Activated CD4-positive, alpha-beta T cell treated with anti-CD3 and anti-CD28 coated beads, Interleukin-10, Interleukin-2, amounts not matched to agents 100 ng/mL and 50 ng/mL, durations not matched to agents 16 hours and 8 hours (primary cell): Measurements from ENCODE around the gene SPOCK3.
"Not testable (repeated sequence)": the region's sequence is repeated elsewhere in the genome, so short reads cannot be mapped to it uniquely, and the experiment has no call there.

ENCODE experiments used
- DNase-seq: peaks from one replicate; pipeline ENCODE4 v3.0.0-alpha.2; 2020

Gene SPOCK3

DNA sequence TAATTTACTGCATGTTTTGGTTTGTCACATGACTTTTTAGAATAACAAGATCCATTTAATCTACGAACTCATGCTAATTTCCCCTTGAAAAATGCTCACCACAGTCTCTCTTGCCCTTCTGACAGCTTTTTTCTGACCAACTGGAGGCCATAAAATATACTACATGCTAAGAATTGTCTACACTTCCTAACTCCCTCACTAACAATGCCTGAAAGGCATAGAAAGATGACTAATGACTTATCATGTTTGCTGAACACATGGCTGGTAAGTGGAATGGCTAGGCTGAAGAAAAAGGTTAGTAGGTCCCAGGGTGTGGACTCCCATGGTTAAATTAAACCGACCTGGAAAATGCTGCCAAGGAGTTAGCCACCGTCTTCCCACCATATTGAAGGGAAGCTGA is 309.9 kb downstream of the SPOCK3 start:
- DNase-seq: no peak

DNA sequence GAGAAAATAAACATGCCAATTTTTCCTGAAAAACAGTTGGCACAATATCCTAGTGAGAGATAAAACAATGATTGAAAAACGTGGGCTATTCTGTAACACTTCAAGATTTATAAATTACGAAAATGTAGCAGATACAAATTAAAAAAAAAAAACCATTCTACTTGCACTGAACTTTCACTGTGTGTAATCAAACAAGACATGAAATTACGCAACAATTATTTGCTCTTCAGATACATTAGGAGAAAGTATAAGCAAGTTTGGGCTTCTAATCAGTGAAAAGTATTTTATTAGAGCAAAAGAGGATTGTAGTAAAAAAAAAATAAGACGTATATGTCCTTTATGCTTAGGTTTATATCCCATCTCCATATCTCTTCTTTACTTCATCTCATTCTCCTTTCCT is 320.4 kb downstream of the SPOCK3 start:
- DNase-seq: no peak

DNA sequence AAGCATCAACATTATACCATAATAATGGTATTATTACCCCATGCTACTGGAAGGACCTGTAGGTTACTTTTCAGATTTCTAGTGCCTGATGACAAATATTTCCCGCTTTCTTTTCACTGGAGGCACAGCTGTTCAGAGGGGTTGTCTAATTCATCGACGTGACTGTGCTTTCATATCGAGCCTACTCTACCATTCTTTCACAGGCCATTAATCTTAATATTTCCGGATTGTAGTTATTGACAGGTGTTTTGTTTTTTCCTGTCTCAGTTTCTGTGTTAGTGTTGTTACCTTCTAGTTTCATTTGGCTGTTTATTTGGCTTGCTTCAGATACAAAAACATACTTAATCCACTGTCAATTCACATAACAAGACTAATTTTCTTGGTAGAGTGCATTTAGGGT is 330.9 kb downstream of the SPOCK3 start:
- no peak for DNase-seq

DNA sequence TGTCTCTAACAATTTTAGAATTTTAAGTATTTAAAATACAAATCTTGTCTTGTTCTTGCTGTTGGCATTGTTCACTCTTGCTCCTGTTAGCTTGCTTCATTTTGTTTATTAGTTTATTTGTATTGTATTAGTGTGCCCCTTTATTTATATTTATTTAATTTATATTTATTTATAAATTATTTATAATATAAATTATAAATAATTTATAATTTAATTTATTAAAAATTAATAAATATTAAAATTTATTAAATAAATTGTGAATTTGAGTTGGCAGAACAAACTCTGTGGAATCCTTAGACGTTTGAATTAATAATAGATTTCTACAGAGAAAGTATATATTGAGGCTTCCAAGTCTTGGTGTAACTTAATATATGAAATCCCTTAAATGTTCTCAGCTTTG is 331.4 kb downstream of the SPOCK3 start:
- no peak for DNase-seq

GRCh38 chr4:166896254-166896653 is 338.0 kb downstream of the SPOCK3 start:
- DNase-seq: no peak

GRCh38 chr4:166895771-166896170 is 338.5 kb downstream of the SPOCK3 start:
- no peak for DNase-seq

DNA sequence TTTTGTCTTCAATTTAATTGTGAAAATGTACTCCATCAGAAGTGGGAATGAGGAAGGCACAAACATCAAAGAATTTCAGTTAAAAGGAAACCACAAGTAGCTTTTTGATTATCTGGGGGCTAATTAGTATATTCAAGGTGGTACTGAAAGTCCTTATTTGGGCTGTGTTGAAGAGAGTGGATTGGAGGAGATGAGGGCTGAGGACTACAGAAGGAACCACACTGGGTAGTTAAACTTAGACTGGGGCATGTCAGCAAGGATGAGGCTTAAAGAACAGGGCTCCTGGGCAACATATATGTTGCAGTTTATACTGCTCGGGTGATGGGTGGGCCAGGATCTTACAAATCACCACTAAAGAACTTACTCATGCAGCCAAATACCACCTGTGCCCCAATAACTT is 346.8 kb downstream of the SPOCK3 start:
- DNase-seq: no peak

DNA sequence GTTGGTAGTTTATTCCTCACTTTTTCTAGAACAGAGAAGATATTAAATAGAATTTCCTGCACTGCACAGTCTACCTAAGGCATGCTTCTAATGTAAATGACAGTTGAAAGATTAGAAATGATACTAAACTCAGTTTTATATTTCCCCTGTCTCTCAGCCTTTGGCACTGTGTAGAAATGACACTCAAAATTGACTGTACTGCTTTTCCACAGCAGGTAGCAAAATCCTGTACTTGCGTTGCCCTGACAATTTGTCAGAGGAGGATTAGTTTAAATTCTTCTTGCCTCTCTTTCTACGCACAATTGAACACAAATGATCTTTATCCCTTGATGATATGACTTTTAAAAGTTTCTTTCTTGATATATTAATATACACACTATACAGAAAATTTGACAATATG is 347.6 kb downstream of the SPOCK3 start:
- no peak for DNase-seq

DNA sequence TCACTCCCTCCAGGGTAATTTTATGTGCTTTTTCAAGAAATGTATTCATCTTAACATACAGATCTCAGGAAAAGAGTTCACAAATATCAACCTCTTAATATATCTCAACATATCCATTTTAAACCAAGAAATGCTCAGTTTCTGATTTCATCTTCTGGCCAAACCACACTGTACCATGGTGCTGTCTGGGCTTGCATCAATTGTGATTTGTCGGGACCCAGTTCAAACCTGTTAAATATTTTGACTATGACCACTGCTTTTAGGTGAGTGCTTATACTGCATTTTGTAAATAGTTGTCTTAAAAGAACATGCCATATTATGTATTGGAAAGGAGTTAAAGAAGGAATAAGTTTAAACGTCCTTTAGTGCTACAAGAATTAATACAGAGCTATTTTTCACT is 352.1 kb downstream of the SPOCK3 start:
- DNase-seq: no peak

DNA sequence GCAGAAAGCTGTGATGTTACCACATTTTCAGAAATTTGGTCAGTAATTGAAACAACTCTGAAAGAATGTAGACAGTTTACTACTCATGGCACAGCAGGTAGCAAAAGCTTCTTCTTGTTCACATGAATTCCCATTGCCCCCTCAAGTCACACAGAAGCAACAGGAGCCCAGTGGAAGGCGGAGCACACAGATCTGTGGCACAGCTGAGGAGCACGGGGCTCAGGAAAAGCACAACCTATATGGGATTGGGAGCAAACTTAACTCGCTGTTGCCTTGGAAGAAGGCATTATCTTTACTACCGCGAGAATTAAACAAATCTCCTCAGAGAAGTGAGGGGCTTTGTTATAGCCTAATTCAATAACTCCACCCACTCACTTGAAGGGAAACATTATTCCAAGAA is 358.5 kb downstream of the SPOCK3 start:
- no peak for DNase-seq

DNA sequence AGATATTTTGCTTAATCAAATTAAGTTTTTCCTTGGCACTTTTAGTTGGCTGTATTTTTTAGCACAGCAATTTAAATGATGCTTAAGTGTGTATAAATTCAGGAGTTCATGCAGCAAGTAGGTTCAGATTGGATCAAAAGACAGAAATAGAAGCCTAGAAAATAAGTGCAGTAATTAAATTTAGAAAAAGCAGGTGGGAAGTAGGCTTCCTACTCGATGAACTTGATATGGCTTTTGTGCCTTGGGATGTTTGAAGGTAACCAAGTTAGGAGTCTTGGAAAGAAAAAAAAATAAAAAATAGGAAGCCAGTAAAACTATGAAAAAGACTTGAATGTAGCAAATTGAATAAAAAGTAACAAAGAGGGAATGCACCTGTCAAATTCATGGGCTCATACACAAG is 372.3 kb downstream of the SPOCK3 start:
- no peak for DNase-seq

- not testable (repeated sequence) for DNase-seq
Observed at GRCh38 chr4:166850398-166850797, 383.9 kb downstream of the SPOCK3 start.

- no peak for DNase-seq
Observed at GRCh38 chr4:166846939-166847338, 387.4 kb downstream of the SPOCK3 start.

GRCh38 chr4:166842795-166843261 is 391.5 kb downstream of the SPOCK3 start:
- DNase-seq: no peak

DNA sequence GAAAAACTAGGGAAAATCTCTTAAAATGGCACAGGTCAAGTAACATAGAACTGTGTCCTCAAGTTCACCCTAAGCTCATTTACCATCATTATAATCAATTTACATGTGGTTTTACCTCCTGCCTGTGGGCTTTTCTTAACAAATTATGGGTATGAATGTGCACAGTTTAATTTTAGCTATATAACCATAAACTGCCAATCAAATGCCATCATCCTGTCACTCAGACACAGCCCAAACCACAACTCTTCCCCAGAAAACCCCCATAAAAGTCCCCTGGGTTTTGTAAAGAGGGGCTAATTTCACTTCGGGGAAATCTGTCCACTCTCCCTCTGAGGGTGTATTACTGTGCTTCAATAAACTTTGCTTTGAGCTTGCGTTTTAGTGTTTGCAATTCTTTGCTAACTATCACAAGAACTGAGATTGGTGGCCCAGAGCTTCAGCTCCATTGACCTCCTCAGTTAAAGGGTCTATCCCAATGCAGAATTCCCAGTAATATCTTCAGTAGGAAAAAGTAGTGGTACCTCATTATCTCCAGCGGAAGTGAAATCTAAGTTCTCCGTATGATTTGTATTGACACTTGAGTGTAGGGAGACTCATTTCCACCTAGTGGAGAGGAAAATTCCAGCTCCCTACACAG is 394.6 kb downstream of the SPOCK3 start:
- DNase-seq: no peak

DNA sequence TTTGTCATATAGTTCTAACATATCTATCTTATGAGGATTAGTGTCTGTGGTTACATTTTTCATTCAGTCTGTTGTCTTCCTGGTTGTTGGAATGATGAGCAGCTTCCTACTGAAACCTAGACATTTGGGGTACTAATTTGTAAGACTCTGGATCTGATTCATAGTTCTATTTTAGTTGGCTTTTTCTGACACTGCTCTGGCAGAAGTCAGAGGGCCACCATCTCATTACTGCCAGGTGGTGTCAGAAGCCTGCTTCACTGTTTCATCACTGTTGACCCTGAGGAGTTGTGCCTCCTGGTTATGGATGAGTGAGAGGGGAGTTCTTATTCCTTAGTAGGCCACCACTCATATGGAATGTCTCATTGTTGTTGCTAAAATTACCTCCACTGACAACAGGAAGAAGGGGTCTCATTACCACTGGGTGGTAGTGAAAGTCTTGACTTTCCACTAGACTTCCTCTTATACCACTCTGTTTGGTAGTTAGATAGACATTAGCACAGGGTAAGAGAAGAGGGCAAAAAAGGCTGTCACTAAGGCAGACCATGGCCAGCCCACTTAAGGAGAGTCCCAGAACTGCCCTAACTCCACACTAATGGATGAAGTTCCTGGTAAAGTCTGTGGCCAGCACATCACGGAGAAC is 395.2 kb downstream of the SPOCK3 start:
- no peak for DNase-seq

- DNase-seq: no peak
Observed at GRCh38 chr4:166836865-166837264, 397.4 kb downstream of the SPOCK3 start.

DNA sequence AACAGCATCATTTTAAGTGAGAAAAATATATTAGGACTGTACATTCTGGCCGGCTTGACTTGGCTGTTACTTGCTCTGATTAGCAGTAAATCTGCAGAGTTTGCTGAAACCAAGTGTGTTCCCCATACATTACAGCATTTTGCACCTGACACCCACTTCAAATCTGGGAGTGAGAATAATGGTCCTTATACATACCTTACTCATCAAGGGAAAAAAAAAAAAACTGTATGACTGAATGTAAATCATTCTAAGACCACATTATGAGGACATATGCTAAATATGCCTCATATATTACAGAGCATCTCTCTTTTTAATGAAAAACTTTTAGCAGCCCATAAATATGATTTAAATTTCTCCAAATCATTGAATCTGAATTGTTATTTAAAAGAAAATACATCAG is 406.7 kb downstream of the SPOCK3 start:
- no peak for DNase-seq

- DNase-seq: no peak
Observed at GRCh38 chr4:166827167-166827566, 407.1 kb downstream of the SPOCK3 start.

GRCh38 chr4:166823848-166824247 is 410.4 kb downstream of the SPOCK3 start:
- no peak for DNase-seq

GRCh38 chr4:166823126-166823525 is 411.2 kb downstream of the SPOCK3 start:
- no peak for DNase-seq

- DNase-seq: no peak
Observed at GRCh38 chr4:166822386-166822785, 411.9 kb downstream of the SPOCK3 start.

DNA sequence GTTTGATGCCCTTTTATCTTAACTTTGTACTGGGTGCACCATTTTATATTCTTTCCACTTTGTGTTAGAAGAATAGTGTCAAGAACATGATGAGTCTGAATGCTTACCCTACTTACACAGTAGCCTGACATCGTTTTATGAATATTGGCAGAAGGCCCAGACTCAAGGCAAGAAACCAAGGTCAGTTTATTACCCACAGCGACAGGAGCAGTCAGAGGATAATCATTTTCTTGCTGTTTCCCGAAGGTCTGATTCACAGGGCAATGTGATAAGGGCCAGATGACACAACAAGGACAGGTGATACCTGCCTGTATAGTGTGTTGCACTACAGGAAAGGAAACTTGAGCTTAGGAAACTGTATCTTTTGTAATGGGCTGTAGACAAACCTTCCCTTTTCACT is 417.4 kb downstream of the SPOCK3 start:
- no peak for DNase-seq

DNA sequence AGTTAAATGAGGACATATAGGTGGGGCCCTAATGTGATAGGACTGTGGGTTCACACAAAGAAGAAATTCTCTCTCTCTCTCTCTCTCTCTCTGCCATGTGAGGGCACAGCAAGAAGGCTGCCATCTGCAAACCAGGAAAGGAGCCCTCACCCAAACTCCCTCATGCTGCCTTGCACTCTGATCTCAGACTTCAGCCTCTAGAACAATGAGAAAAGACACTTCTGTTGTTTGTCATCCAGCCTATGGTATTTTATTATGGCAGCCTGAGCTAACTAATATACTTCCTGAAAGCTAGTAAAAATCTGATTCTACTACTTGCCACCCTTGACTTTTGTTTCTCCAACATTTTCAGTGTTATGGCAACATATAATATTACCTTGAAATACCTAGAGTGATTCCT is 425.9 kb downstream of the SPOCK3 start:
- DNase-seq: no peak

- no peak for DNase-seq
Observed at GRCh38 chr4:166802346-166802745, 431.9 kb downstream of the SPOCK3 start.
